AG04450 (cell line): ENCODE results near the gene NLGN1. TPM values are rescaled to one million over a fixed set of nuclear protein-coding genes. Genes with fewer than 3 reads are reported as not detected.

Experiments used
- CTCF ChIA-PET: fragments of 300-600, 350-600 bp; formaldehyde crosslinking; extraction: SDS; loops from one replicate; lab custom pipeline; 2022; ENCODE audit warnings: antibody characterized with exemption, inconsistent platforms; lab: Charles Lee
- POLR2A ChIA-PET: fragments of 350-600 bp; formaldehyde crosslinking; extraction: SDS; loops from one replicate; lab custom pipeline; 2021; ENCODE audit warnings: antibody characterized with exemption, inconsistent platforms; lab: Yijun Ruan, JAX
- DNase-seq: peaks from one replicate; pipeline ENCODE4 v3.0.0-alpha.2; 2011; ENCODE audit warnings: low read depth, low spot score
- H3K27ac ChIP-seq: one replicate; pipeline ENCODE4 v1.5.1; 2012; ENCODE audit warnings: low read depth, low read length, control low read depth
- H3K27me3 ChIP-seq: one replicate; pipeline ENCODE4 v1.6.0; 2012; ENCODE audit warnings: low read length; ENCODE audit not compliant: control insufficient read depth, insufficient read depth
- H3K4me3 ChIP-seq: 2 replicates; pipeline ENCODE4 v1.5.1; 2011; ENCODE audit warnings: mild to moderate bottlenecking, low read depth, low read length, control low read depth
- H3K9me3 ChIP-seq: 2 replicates; pipeline ENCODE4 v1.5.1; 2012; ENCODE audit warnings: low read length; ENCODE audit not compliant: control insufficient read depth, insufficient read depth
- polyA plus RNA-seq: library from polyadenylated mRNA; depleted of rRNA; stranded (reverse); fragments of >200 nt; gene quantifications from 2 replicates; pipeline ENCODE4 v1.2.3, GENCODE V29; 2011
- TF ChIP-seq, protein P1 (sequence below): IDR thresholded peaks from 2 replicates; pipeline ENCODE4 v1.5.1; 2011; ENCODE audit warnings: low read depth, low read length, control low read depth, inconsistent platforms

The NLGN1 gene
- polyA plus RNA-seq, 1 experiment: 1.7 TPM

DNA sequence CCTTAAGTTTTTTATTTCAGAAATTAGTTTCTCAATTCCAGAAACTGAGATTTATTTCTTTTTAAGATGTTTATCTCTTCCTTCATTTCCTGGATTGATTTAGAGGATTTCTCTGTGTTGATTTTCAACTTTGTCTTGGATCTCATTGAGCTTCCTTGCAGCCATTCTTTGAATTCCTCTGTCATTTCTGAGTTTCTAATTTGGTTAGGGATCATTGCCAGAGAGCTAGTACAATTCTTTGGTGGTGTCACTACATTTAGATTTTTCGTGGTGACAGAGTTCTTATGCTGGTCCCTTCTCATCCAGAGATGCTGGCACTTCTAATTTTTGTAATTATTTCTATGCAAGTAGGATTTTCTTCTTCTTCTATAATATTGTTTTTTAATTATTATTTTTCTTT is 770.5 kb downstream of the NLGN1 start:
- TF ChIP-seq, protein P1, sequence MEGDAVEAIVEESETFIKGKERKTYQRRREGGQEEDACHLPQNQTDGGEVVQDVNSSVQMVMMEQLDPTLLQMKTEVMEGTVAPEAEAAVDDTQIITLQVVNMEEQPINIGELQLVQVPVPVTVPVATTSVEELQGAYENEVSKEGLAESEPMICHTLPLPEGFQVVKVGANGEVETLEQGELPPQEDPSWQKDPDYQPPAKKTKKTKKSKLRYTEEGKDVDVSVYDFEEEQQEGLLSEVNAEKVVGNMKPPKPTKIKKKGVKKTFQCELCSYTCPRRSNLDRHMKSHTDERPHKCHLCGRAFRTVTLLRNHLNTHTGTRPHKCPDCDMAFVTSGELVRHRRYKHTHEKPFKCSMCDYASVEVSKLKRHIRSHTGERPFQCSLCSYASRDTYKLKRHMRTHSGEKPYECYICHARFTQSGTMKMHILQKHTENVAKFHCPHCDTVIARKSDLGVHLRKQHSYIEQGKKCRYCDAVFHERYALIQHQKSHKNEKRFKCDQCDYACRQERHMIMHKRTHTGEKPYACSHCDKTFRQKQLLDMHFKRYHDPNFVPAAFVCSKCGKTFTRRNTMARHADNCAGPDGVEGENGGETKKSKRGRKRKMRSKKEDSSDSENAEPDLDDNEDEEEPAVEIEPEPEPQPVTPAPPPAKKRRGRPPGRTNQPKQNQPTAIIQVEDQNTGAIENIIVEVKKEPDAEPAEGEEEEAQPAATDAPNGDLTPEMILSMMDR: no peak
- Histone ChIP-seq H3K4me3 (no peak overlapping the region), H3K9me3 (no peaks in the 10 kb centered on the region), H3K27ac (no peak overlapping the region), H3K27me3 (no peaks in the 10 kb centered on the region)
- ChIA-PET POLR2A (no interaction called here), CTCF (no interaction called here)
- no peak for DNase-seq

DNA sequence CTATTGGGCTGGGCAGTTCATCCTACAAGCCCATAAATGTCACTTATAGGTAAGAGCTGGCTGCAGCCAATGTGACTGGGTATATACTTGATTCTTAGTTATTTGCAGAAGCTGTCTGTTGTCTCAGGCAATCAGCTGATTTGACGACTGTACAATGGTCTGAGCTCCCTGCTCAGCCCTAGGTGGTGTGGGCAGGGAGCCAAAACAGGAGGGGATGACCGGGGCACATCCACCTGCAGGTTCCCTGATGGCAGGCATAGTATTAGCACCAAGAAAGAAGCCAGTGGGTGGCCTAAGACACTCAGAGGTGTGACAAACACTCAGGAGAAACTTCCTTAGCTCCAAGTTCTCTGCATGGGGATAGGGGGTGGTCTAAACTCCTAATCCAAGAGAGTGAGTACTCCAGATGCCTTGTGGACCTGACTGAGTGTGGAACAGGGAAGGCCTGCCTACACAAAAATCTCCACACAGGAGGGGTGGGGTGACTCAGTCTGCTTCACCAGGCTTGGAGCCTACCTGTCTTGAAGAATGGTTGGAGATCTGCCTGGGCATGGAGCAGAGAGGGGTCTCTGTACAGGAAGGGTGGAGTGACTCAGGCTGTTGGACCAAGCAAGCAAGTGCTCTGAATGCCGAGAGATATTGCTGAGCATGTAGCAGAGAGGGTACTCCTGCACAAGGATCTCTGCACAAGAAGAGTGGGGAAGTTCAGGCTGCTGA is 771.2 kb downstream of the NLGN1 start:
- TF ChIP-seq, protein P1: no peak
- Histone ChIP-seq H3K9me3 (no peaks in the 10 kb centered on the region), H3K27me3 (no peaks in the 10 kb centered on the region), H3K27ac (no peak overlapping the region), H3K4me3 (no peak overlapping the region)
- ChIA-PET POLR2A (no interaction called here), CTCF (no interaction called here)
- DNase-seq: no peak

DNA sequence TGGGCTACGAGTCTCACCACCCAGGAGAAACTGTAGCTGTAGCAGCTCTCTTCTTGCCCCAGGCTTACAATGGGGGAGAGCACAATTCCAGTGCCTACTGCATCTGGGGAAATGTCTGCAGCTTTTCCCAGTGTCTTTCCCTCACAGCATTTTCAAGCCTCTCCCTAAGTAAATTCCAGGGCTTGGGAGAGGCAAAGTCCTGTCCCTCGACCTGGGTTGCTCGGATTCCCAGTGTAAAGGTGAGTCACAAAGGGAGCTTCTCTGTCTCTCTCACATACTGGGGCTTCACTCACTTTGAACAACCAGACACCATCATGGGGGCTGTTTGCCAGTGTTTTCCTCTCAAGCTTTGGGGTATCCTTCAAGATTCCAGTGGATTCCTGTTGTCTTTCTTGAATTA is 772.2 kb downstream of the NLGN1 start:
- Histone ChIP-seq H3K9me3 (no peaks in the 10 kb centered on the region), H3K27me3 (no peaks in the 10 kb centered on the region), H3K4me3 (no peak overlapping the region), H3K27ac (no peak overlapping the region)
- CTCF ChIA-PET: no interaction called here
- POLR2A ChIA-PET: no interaction called here
- no peak for DNase-seq
- TF ChIP-seq, protein P1: no peak

DNA sequence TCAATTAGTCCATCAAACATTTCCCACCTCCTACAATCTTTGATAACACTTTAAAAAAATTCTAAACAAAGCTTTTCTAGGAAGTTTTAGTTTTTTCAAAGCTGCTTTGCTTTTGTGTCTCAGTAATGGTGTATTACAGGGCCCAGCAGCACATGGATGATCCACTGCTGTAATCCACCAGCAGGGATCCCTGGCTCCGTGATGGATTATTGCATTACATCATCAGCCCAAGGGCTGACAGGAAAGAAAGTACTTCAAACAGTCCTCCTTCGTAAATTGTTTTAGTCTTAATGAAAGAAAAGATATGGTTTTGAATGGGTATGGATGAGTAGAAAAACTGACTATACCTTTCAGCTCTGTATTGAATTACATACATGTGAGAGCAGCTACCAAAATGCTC is 772.7 kb downstream of the NLGN1 start:
- H3K27me3 ChIP-seq: no peaks in the 10 kb centered on the region
- no peaks in the 10 kb centered on the region for H3K9me3 ChIP-seq
- ChIA-PET POLR2A (no interaction called here), CTCF (no interaction called here)
- no peak overlapping the region for H3K4me3 ChIP-seq
- no peak overlapping the region for H3K27ac ChIP-seq
- no peak for DNase-seq
- TF ChIP-seq, protein P1: no peak

DNA sequence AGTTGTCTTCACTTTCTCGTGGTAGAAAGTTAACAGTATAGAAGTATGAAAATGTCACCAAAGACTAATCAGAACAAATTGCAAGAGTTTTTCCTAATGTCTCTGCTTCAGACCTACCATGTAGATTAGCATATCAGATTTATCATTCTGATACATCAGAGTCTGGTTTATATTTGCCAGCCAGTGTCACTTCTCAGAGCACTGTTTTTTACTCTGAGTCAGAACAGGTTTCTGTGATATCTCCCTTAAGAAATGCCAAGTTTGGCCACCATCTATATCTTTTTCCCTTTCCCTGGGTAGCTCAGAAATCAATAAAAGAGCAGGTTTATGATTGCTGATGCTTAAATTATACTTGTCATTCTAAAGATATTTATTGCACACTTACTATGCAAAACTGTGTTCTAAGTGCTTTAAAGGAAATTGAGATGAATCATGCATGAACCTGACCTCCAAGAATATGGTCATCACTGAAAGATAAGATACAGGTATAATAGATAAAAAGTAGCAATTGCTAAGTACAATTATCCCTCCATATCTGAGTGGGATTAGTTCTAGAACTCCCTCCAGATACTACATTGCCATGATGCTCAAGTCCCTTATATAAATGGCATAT is 788.9 kb downstream of the NLGN1 start:
- Histone ChIP-seq H3K27me3 (no peaks in the 10 kb centered on the region), H3K9me3 (no peaks in the 10 kb centered on the region), H3K27ac (no peak overlapping the region), H3K4me3 (no peak overlapping the region)
- POLR2A ChIA-PET: no interaction called here
- TF ChIP-seq, protein P1: no peak
- no peak for DNase-seq
- CTCF ChIA-PET: no interaction called here
